HCT116 (cell line): ENCODE measurements around the gene ITFG1.

ENCODE experiments used
- CTCF ChIP-seq, 3 experiments: fragments of 200-600 bp in 1 of 3; sonication (generic) in 1 of 3; IDR thresholded peaks in 2 of 3; conservative IDR thresholded peaks in 1 of 3; 2 replicates each; pipeline ENCODE4 v1.5.1; 2012 to 2017; ENCODE audit warnings: low read depth in 2 of 3, low read length in 2 of 3, antibody characterized with exemption in 1 of 3, borderline replicate concordance in 1 of 3, control low read depth in 1 of 3, mild to moderate bottlenecking in 1 of 3, mixed read lengths in 1 of 3, mixed run types in 1 of 3, moderate library complexity in 1 of 3; ENCODE audit not compliant: insufficient read depth in 1 of 3
- FOSL1 ChIP-seq: IDR thresholded peaks from 2 replicates; pipeline ENCODE4 v1.6.1; 2012; ENCODE audit warnings: low read depth
- POLR2AphosphoS5 ChIP-seq: IDR thresholded peaks from 2 replicates; pipeline ENCODE4 v1.6.1; 2011; ENCODE audit warnings: mild to moderate bottlenecking, low read depth, low read length, moderate library complexity
- ZNF274 ChIP-seq: fragments of 200-500 bp; sonication (Bioruptor generic); IDR thresholded peaks from 2 replicates; pipeline ENCODE4 v1.6.1; 2014; ENCODE audit warnings: mild to moderate bottlenecking, low read depth, low read length, inconsistent platforms

DNA sequence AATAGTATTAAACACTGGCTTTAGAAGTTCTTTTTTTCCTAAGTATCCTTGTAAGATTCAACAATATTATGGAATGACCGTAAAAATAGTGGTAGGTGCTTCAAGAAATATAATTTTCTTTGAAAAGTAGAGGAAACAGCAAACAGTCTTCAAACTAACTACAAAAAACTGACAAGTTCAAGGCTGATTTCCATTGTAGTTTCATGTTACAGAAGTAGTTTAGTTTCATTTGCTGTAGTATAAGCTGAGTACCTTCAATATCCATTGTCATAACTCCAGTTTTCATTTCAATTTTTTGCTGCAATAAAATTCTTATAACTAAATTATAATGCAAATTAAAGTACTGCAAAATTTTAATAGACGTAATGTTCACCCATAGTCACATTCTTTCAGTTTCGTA is 19.5 kb upstream of the ITFG1 start:
- TF ChIP-seq ZNF274: no peak
- no peak for TF ChIP-seq CTCF (IDR thresholded peaks at IDR 0.05 in 2 of 3, conservative IDR thresholded peaks at IDR 0.05 in 1 of 3; ENCODE audit: borderline replicate concordance in 1 of 3, insufficient read depth in 1 of 3, low read depth in 2 of 3, low read length in 2 of 3)
- no peak for TF ChIP-seq POLR2AphosphoS5
- TF ChIP-seq FOSL1: no peak
